GM12878 (cell line): ENCODE data around the gene ERC2. TPM values are rescaled to one million over a fixed set of nuclear protein-coding genes. Genes with fewer than 3 reads are reported as not detected.
A peak's percentile ranks its signal among the peaks of the same experiment; 100 is the strongest.

Experiments used
- ATAC-seq: fragments of 200-7000 bp; cut with Tn5 transposase; 3 replicates; pipeline ENCODE4 v1.9.1; 2020; ENCODE audit warnings: mild to moderate bottlenecking, moderate library complexity
- BruUV-seq: library from RNA; stranded (reverse); fragments of 400-500 nt; replicated peaks from 2 replicates; lab custom pipeline; 2021; lab: Mats Ljungman, UMichigan
- CTCF ChIA-PET: fragments of 300-600 bp; sonication (Branson Sonifier 250); formaldehyde crosslinking; extraction: SDS; loops from one replicate; lab custom pipeline; 2021; ENCODE audit warnings: inconsistent platforms; lab: Yijun Ruan, JAX
- POLR2A ChIA-PET: fragments of 350-600 bp; formaldehyde crosslinking; extraction: SDS; loops from one replicate; lab custom pipeline; 2021; ENCODE audit warnings: inconsistent platforms; lab: Charles Lee
- RAD21 ChIA-PET: fragments of 300-600 bp; sonication (Branson Sonifier 250); formaldehyde crosslinking; loops from one replicate; lab custom pipeline; 2023; ENCODE audit warnings: antibody characterized with exemption; ENCODE audit not compliant: unreplicated experiment; lab: Charles Lee
- SMC1A ChIA-PET: fragments of 300-600 bp; sonication (Branson Sonifier 250); formaldehyde crosslinking; loops from one replicate; lab custom pipeline; 2023; ENCODE audit not compliant: unreplicated experiment, uncharacterized antibody; lab: Charles Lee
- DNase-seq: peaks from one replicate; pipeline ENCODE4 v3.0.0-alpha.2; 2011; ENCODE audit warnings: low read depth, low spot score
- FAIRE-seq: peaks from 3 replicates; lab custom pipeline; 2011; peaks lifted over from hg19 to GRCh38; lab: Jason Lieb, UNC
- H2AFZ ChIP-seq: 2 replicates; pipeline ENCODE4 v1.6.0; 2011; ENCODE audit warnings: low read depth, low read length, control low read depth; ENCODE audit not compliant: control insufficient read depth
- H3K27ac ChIP-seq: 2 replicates; pipeline ENCODE4 v1.5.1; 2011; ENCODE audit warnings: control low read depth; ENCODE audit not compliant: control insufficient read depth, insufficient read depth
- H3K27me3 ChIP-seq, 2 experiments: replicated peaks in 1 of 2; 2 replicates each; pipeline versions ENCODE4 v1.6.0 to v1.6.1; 2011; ENCODE audit warnings: low read length in 1 of 2; ENCODE audit not compliant: control insufficient read depth in 2 of 2, insufficient read depth in 2 of 2
- H3K36me3 ChIP-seq, 2 experiments: 2 replicates each; pipeline ENCODE4 v1.5.1; 2011; ENCODE audit warnings: low read length in 1 of 2; ENCODE audit not compliant: control insufficient read depth in 2 of 2, insufficient read depth in 2 of 2
- H3K4me1 ChIP-seq: 2 replicates; pipeline ENCODE4 v1.6.1; 2011; ENCODE audit warnings: mild to moderate bottlenecking, low read length, moderate library complexity, mixed read lengths; ENCODE audit not compliant: control insufficient read depth, insufficient read depth
- H3K4me2 ChIP-seq: 2 replicates; pipeline ENCODE4 v1.6.0; 2011; ENCODE audit warnings: control low read depth; ENCODE audit not compliant: control insufficient read depth, insufficient read depth
- H3K4me3 ChIP-seq: fragments of 200-600 bp; sonication (generic); 2 replicates; pipeline ENCODE4 v1.5.1; 2016
- H3K79me2 ChIP-seq: 2 replicates; pipeline ENCODE4 v1.6.0; 2011; ENCODE audit warnings: low read length; ENCODE audit not compliant: control insufficient read depth, insufficient read depth
- H3K9ac ChIP-seq: 2 replicates; pipeline ENCODE4 v1.8.0; 2011; ENCODE audit warnings: low read length, control low read depth, mixed read lengths; ENCODE audit not compliant: control insufficient read depth, insufficient read depth
- H3K9me3 ChIP-seq: replicated peaks from 3 replicates; pipeline ENCODE4 v1.5.1; 2011; ENCODE audit warnings: mild to moderate bottlenecking, low read length; ENCODE audit not compliant: control insufficient read depth, insufficient read depth
- H4K20me1 ChIP-seq: 2 replicates; pipeline ENCODE4 v1.6.0; 2011; ENCODE audit not compliant: control insufficient read depth, insufficient read depth
- BCLAF1 ChIP-seq: fragments of 450-650 bp; IDR thresholded peaks from 2 replicates; pipeline ENCODE4 v1.6.1; 2017; ENCODE audit warnings: antibody characterized with exemption, mild to moderate bottlenecking, moderate library complexity
- CUX1 ChIP-seq: IDR thresholded peaks from 2 replicates; pipeline ENCODE4 v1.6.1; 2012; ENCODE audit warnings: improper control_type of control experiment, low read depth, low read length; ENCODE audit not compliant: insufficient replicate concordance
- TCF3 ChIP-seq: IDR thresholded peaks from 2 replicates; pipeline ENCODE4 v1.6.1; 2012; ENCODE audit warnings: low read depth, mild to moderate bottlenecking, low read length, borderline replicate concordance; ENCODE audit not compliant: insufficient read depth
- ZSCAN29 ChIP-seq: fragments of 450-650 bp; IDR thresholded peaks from 2 replicates; pipeline ENCODE4 v1.6.1; 2017; ENCODE audit warnings: mild to moderate bottlenecking, moderate library complexity
- WGBS: methylation state at CpG from one replicate; pipeline ENCODE4 v1.1.6; 2016; ENCODE audit warnings: low lambda C conversion rate; ENCODE audit not compliant: insufficient replicate concordance, insufficient coverage; ENCODE audit errors: missing lambda C conversion rate; 5-methylcytosine and 5-hydroxymethylcytosine counted together
- in situ Hi-C: fragments of 300-500 bp; cut with MboI; formaldehyde crosslinking; loops from 9 replicates; pipeline ENCODE4 v1.14.3; 2018; ENCODE audit warnings: mixed read lengths
- intact Hi-C: fragments of 100-400 bp; cut with micrococcal nuclease; formaldehyde crosslinking; loops from one replicate; pipeline ENCODE4 v1.14.2; 2022; ENCODE audit not compliant: unreplicated experiment
- polyA plus RNA-seq, 11 experiments: library from polyadenylated mRNA; depleted of rRNA in 4 of 11; unstranded in 6 of 11; stranded (reverse) in 5 of 11; fragments of >200 nt; fragmentation: Nextera tagmentation in 4 of 11; fragmentation: Illumina TruSeq in 1 of 11; extraction: Ambion mirVana in 4 of 11; extraction: Trizol in 1 of 11; gene quantifications; 1 replicate in 1 of 11; 2 replicates in 10 of 11; pipeline versions ENCODE4 v1.2.1 to v1.2.3, GENCODE V29; 2011 to 2016; ENCODE audit warnings: inconsistent platforms in 2 of 11, missing spikeins in 2 of 11, low read depth in 1 of 11
- total RNA-seq, 4 experiments: library from RNA; depleted of rRNA in 3 of 4; stranded (reverse); fragments of >200 nt in 3 of 4; fragmentation: Illumina TruSeq in 1 of 4; extraction: Trizol in 1 of 4; gene quantifications; 2 replicates each; pipeline versions ENCODE4 v1.2.1 to v1.2.3, GENCODE V29; 2013 to 2021

ERC2 gene
- total and polyA plus RNA-seq, 10 of the 15 experiments (the other 5 are each of a cell fraction or from before 2014, with no cell fraction given) = 0.06 to 1.4 (median 0.12) TPM; not detected in 3

GRCh38 chr3:55726501-55726775 lies 741.8 kb downstream of the ERC2 start:
- no peak for TF ChIP-seq TCF3
- no peak for TF ChIP-seq ZSCAN29
- no peak for TF ChIP-seq BCLAF1
- TF ChIP-seq CUX1 = no peak
- Histone ChIP-seq H3K79me2 (no peaks in the 10 kb centered on the region), H3K4me1 (peaks cover 42% of the 10 kb centered on the region), H3K27me3 (0 out of 4 replicates have a peak, but pooled peaks cover 0 to 1% of the 10 kb centered on the region in 2 experiments), H3K27ac (no peak overlapping the region), H2AFZ (no peak overlapping the region; the same call in 1 of the 2 replicates), H3K36me3 (no peaks in the 10 kb centered on the region), H4K20me1 (no peaks in the 10 kb centered on the region), H3K4me3 (no peak overlapping the region), H3K4me2 (peak overlapping the region; percentile 62; the same call in 1 of the 2 replicates), H3K9ac (no peak overlapping the region), H3K9me3 (no peaks in the 10 kb centered on the region)
- no TSS peak for BruUV-seq
- intact Hi-C loops = loop anchor here (10.0 kb wide), 1 partner anchor 872 kb away; no protein-coding TSS in a partner anchor
- DNase-seq (no peak), FAIRE-seq (no peak), ATAC-seq (no peak)
- RAD21 ChIA-PET = no interaction called here
- POLR2A ChIA-PET = no interaction called here
- 61% methylated on average over 2 of the region's 2 CpGs for WGBS
- CTCF ChIA-PET = interaction anchor here (0.9 kb wide), 1 partner anchor 179 kb away, joined by 3 read pairs; no protein-coding TSS in a partner anchor
- SMC1A ChIA-PET = no interaction called here
- in situ Hi-C loops = loop anchor here (10.0 kb wide), 1 partner anchor 872 kb away; no protein-coding TSS in a partner anchor
